ENCODE results near the gene TMC6.
"Not testable (repeated sequence)": the region's sequence is repeated elsewhere in the genome, so short reads cannot be mapped to it uniquely, and the experiment has no call there.

The TMC6 gene

GRCh38 chr17:78128551-78129350 is at the start of gene TMC6:
Gene TMC6 (minus strand): TSS chr17:78128755. CDS start chr17:78126832, 1,923 bp downstream.
- peak in 37 of 56 donors; percentile 15 to 80 (median 49) for DNase-seq

GRCh38 chr17:78176548-78177025 is 48.0 kb upstream of the TMC6 start:
- DNase-seq = peak in 45 of 56 donors; percentile 13 to 78 (median 39)

- no peak for DNase-seq
These were observed 47.1 kb upstream of the TMC6 start for GRCh38 chr17:78175643-78175981.

- peak in 1 of 56 donors; percentile 48 for DNase-seq
These were observed 46.5 kb upstream of the TMC6 start for GRCh38 chr17:78174870-78175642.

GRCh38 chr17:78174346-78174869 is 45.9 kb upstream of the TMC6 start:
- DNase-seq = peak in 55 of 56 donors; percentile 43 to 94 (median 78)

GRCh38 chr17:78173097-78173715 is 44.7 kb upstream of the TMC6 start:
- no peak for DNase-seq

- peak in 7 of 56 donors; percentile 12 to 46 (median 29) for DNase-seq
These were observed 43.9 kb upstream of the TMC6 start for GRCh38 chr17:78172249-78173051.

GRCh38 chr17:78171591-78172248 is 43.2 kb upstream of the TMC6 start:
- DNase-seq = not testable (repeated sequence)

GRCh38 chr17:78170692-78171590 is 42.4 kb upstream of the TMC6 start:
- peak in 1 of 56 donors; percentile 19 for DNase-seq

- DNase-seq = peak in 45 of 56 donors; percentile 12 to 78 (median 38)
These were observed 40.6 kb upstream of the TMC6 start for GRCh38 chr17:78168903-78169793.

- DNase-seq = peak in 48 of 56 donors; percentile 10 to 87 (median 50)
These were observed 39.8 kb upstream of the TMC6 start, which contains the start of gene SYNGR2 for GRCh38 chr17:78168242-78168902. Gene SYNGR2 (plus strand): TSS chr17:78168581. CDS start chr17:78168617, 36 bp downstream.

- DNase-seq = no peak
These were observed 37.9 kb upstream of the TMC6 start for GRCh38 chr17:78166416-78166815.

- no peak for DNase-seq
These were observed 36.4 kb upstream of the TMC6 start for GRCh38 chr17:78164748-78165607.

GRCh38 chr17:78163881-78164747 is 35.6 kb upstream of the TMC6 start:
- DNase-seq = no peak

GRCh38 chr17:78159575-78160158 is 31.1 kb upstream of the TMC6 start:
- no peak for DNase-seq
